Natural killer cell treated with Interleukin-12 subunit alpha and Interleukin-12 subunit beta and Interleukin-15 and Interleukin-18, amount 100 ng/mL, for 72 hours (primary cell): ENCODE results near the gene RPL3. TPM values are rescaled to one million over a fixed set of nuclear protein-coding genes. Genes with fewer than 3 reads are reported as not detected.

Experiments
- ATAC-seq, 2 donors: fragments of 150-1000 bp; cut with Tn5 transposase in 1 of 2; sonication (Bioruptor Pico), chemical (Tn5 transposase) in 1 of 2; 2 replicates each; pipeline ENCODE4 v1.10.0; 2021
- DNase-seq: peaks from one replicate; pipeline ENCODE4 v3.0.0; 2022; ENCODE audit warnings: low spot score
- H3K27ac Mint-ChIP-seq, 2 donors: 1 replicate in 1 of 2; 2 replicates in 1 of 2; pipeline ENCODE4 v1.8.0; 2022; ENCODE audit warnings: mixed read lengths in 2 of 2, mild to moderate bottlenecking in 1 of 2, moderate library complexity in 1 of 2
- H3K27me3 Mint-ChIP-seq, 2 donors: 1 replicate in 1 of 2; 2 replicates in 1 of 2; pipeline ENCODE4 v1.8.0; 2022; ENCODE audit warnings: mixed read lengths in 2 of 2
- H3K36me3 Mint-ChIP-seq: one replicate; pipeline ENCODE4 v1.8.0; 2022; ENCODE audit warnings: mixed read lengths
- H3K4me1 Mint-ChIP-seq, 2 donors: 1 replicate in 1 of 2; 2 replicates in 1 of 2; pipeline ENCODE4 v1.8.0; 2022; ENCODE audit warnings: low read depth in 2 of 2, mixed read lengths in 2 of 2, mild to moderate bottlenecking in 1 of 2
- H3K4me3 Mint-ChIP-seq: one replicate; pipeline ENCODE4 v1.8.0; 2022; ENCODE audit warnings: mixed read lengths
- H3K9me3 Mint-ChIP-seq: 2 replicates; pipeline ENCODE4 v1.8.0; 2022; ENCODE audit warnings: mixed read lengths
- total RNA-seq, 2 donors: library from RNA; stranded (reverse); gene quantifications; one replicate each; pipeline ENCODE4 v1.2.3, GENCODE V29; 2022

The RPL3 gene
- total RNA-seq, 2 donors from 2014 or later, result 1,242 to 2,090 TPM

- H3K4me3 Mint-ChIP-seq, result no peak overlapping the region
- ATAC-seq, result no peak
- H3K4me1 Mint-ChIP-seq, result peaks cover 0 to 2% of the 10 kb centered on the region in 2 donors
- H3K9me3 Mint-ChIP-seq, result no peaks in the 10 kb centered on the region
- no peak overlapping the region for H3K27ac Mint-ChIP-seq
- no peak for DNase-seq
- peaks cover 0 to under 1% of the 10 kb centered on the region in 2 donors for H3K27me3 Mint-ChIP-seq
- no peaks in the 10 kb centered on the region for H3K36me3 Mint-ChIP-seq
These were observed 50.2 kb downstream of the RPL3 start for GRCh38 chr22:39269095-39269790.

DNA sequence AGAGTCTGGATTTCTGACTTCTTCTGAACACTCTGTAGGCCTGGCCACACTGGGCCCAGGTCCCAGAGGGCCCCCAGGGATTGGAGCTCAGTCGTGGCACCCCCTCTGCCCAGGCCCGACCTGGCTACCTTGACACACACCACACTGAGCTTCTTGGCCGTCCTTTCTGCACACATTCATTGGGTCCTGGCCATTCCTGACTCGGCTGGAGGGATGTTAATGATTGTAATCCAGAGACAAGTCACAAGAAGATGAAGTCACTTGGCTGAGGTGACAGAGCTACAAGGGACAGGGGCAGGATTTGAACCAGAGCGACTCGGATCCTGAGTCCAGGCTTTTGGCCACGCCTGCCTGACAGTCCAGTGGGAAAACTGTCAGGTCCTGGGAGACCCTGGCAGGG, 50.8 kb downstream of the RPL3 start:
- Mint-ChIP-seq H3K36me3 (no peaks in the 10 kb centered on the region), H3K4me1 (peaks cover 0 to 5% of the 10 kb centered on the region in 2 donors)
- DNase-seq, result no peak

GRCh38 chr22:39267974-39268373, 51.4 kb downstream of the RPL3 start:
- Mint-ChIP-seq H3K4me3 (no peak overlapping the region), H3K27ac (no peak overlapping the region), H3K9me3 (no peaks in the 10 kb centered on the region), H3K36me3 (no peaks in the 10 kb centered on the region), H3K27me3 (peaks cover 0 to 5% of the 10 kb centered on the region in 2 donors), H3K4me1 (peaks cover 0 to 5% of the 10 kb centered on the region in 2 donors)
- ATAC-seq, result no peak
- DNase-seq, result no peak

More for the DNA sequence above, 50.8 kb downstream of the RPL3 start:
- ATAC-seq, result no peak
- Mint-ChIP-seq H3K4me3 (no peak overlapping the region), H3K27ac (no peak overlapping the region), H3K27me3 (peaks cover 0 to 5% of the 10 kb centered on the region in 2 donors), H3K9me3 (no peaks in the 10 kb centered on the region)

DNA sequence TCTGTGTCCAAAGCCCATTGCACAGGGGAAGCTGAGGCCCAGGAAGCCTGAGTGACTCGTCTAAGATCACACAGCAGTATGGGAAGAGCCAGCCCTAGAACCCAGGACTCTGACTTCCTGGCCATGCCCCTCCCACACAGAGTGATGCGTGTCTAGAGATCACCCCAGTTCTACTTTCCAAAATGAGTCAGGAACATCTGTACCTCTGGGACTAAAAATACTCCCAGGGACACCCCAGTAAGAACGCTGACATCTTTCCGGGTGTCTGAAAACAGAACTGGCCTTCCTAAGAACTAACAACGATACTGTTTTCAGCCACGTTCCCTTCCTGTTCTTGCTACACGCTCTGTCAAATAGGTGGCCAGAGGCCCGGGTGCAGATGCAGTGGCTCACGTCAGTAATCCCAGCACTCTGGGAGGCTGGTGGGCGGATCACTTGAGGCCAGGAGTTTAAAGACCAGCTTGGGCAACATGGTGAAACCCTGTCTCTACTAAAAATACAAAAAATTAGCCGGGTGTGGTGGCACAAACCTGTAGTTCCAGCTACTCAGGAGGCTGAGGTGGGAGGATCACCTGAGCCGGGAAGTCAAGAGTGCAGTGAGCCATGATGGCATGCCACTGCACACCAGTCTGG, 52.9 kb downstream of the RPL3 start:
- Mint-ChIP-seq H3K4me1 (peaks cover 0 to 5% of the 10 kb centered on the region in 2 donors), H3K27me3 (peaks cover 0 to 5% of the 10 kb centered on the region in 2 donors), H3K4me3 (no peak overlapping the region), H3K9me3 (peaks cover 3% of the 10 kb centered on the region), H3K36me3 (peaks cover 7% of the 10 kb centered on the region), H3K27ac (peak overlapping the region in 1 of 2 donors; percentile 27)
- ATAC-seq (peak; percentile 15 to 63), DNase-seq (no peak)

DNA sequence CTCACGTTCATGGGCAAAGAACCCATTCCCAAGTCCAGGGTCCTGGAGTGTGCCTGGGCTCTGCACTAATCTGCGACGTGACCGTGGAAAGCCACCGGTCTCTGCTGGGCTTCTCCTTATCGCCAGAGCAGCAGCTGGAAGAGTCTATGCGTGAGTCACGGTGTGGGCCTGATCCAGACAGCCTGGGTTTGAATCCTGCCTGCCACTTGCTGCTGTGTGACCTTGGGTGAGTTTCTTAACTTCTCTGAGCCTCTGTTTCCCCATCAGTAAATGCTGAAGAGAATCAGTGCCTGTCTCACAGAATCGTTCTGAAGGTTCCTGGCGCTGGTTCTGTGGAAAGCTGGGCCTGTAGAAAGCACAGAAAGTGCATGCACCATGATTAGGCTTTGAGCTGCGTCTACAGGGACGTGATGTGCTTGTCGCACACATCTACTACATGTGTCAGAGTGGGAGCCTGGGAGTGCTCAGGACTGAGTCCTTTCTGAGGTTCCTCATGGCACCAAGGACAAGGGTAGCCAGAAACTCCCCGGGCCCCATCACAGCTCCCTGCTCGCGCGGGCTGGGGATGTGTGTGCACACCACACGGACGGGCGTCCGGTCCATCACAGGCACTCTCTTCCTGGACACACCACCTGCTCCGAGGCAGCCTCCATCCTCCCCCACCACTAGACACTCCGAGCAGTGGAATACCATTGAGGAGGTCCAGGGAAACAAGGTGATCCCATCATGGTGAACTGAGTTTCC, 54.1 kb downstream of the RPL3 start:
- peaks cover 0 to 5% of the 10 kb centered on the region in 2 donors for H3K4me1 Mint-ChIP-seq
- H3K4me3 Mint-ChIP-seq, result no peak overlapping the region
- H3K9me3 Mint-ChIP-seq, result peaks cover 3% of the 10 kb centered on the region
- no peak overlapping the region for H3K27ac Mint-ChIP-seq
- DNase-seq (no peak), ATAC-seq (no peak)
- peaks cover 0 to 5% of the 10 kb centered on the region in 2 donors for H3K27me3 Mint-ChIP-seq
- peaks cover 10% of the 10 kb centered on the region for H3K36me3 Mint-ChIP-seq

DNA sequence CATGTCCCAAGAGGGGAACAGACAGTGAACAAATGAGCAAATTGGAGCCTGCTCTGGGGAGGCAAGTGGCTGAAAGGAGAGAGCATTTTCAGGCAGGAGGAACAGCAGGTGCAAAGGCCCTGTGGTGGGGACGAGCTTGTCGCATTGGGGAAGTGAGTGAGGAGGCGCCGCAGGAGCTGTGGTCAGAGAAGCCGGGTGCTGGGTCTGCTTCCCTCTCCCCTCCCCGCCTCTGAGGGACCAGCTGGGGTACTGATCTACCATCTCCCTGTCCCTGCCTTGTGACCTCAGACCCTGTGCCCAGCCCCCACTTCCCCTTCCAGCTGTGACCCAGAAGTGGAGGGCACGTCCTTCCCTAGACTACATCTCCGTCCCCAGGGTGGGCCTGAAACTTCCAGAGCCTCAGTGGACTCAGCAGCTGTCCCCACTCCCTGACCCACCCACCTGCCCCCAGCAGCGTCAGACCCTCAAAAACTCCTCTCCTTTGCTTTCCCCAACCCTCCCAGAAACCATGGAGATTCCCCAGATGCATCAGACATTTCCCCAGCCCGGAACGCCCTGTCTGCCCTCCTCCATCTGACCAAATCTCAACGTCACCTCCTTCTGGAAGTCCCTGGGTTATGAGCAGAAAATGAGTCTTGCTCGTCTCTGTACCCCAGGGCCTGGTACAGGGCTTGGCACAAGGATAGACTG, 54.9 kb downstream of the RPL3 start:
- ATAC-seq, result no peak
- Mint-ChIP-seq H3K4me1 (peaks cover 0 to 5% of the 10 kb centered on the region in 2 donors), H3K4me3 (no peak overlapping the region), H3K27me3 (peaks cover 0 to 5% of the 10 kb centered on the region in 2 donors), H3K36me3 (peaks cover 10% of the 10 kb centered on the region), H3K9me3 (peaks cover 3% of the 10 kb centered on the region), H3K27ac (no peak overlapping the region)
- DNase-seq, result no peak

- DNase-seq (no peak), ATAC-seq (no peak)
- Mint-ChIP-seq H3K4me3 (no peak overlapping the region), H3K27ac (no peak overlapping the region), H3K9me3 (peaks cover 3% of the 10 kb centered on the region), H3K27me3 (peaks cover 0 to 5% of the 10 kb centered on the region in 2 donors), H3K36me3 (peaks cover 10% of the 10 kb centered on the region), H3K4me1 (peaks cover 0 to 5% of the 10 kb centered on the region in 2 donors)
These were observed 55.6 kb downstream of the RPL3 start for GRCh38 chr22:39263626-39264348.

Other genes with a start within 250 kb of the RPL3 start
- gene APOBEC3G, start 242.3 kb downstream of the RPL3 start, total RNA-seq, result 100 to 1,000 TPM; 105 to 169 TPM
- gene APOBEC3H, start 222.4 kb downstream of the RPL3 start, total RNA-seq, result 1 to 10 TPM; 6.2 to 6.9 TPM
- 10 to 100 TPM in 1 of 2 donors, 1 to 10 TPM in 1; 4.9 to 11.1 TPM for gene CBX7, start 166.9 kb downstream of the RPL3 start, total RNA-seq
- gene PDGFB, start 74.6 kb downstream of the RPL3 start, total RNA-seq, result not detected
- gene SYNGR1, start 30.4 kb upstream of the RPL3 start, total RNA-seq, result 1 to 10 TPM; 1.1 to 2.0 TPM
- 10 to 100 TPM; 20.8 to 38.9 TPM for gene TAB1, start 80.2 kb upstream of the RPL3 start, total RNA-seq
- gene MGAT3, start 137.4 kb upstream of the RPL3 start, total RNA-seq, result 1 to 10 TPM in 1 of 2 donors, under 1 TPM in 1; 0.38 to 2.6 TPM
- 10 to 100 TPM; 49.6 to 71.2 TPM for gene MIEF1, start 182.7 kb upstream of the RPL3 start, total RNA-seq
- gene ATF4, start 200.9 kb upstream of the RPL3 start, total RNA-seq, result 100 to 1,000 TPM; 463 to 472 TPM
- 100 to 1,000 TPM in 1 of 2 donors, 10 to 100 TPM in 1; 84.1 to 122 TPM for gene RPS19BP1, start 213.1 kb upstream of the RPL3 start, total RNA-seq